NT2/D1 (cell line): ENCODE measurements around the gene CACNA1D.

Experiments
- DNase-seq: peaks from one replicate; pipeline ENCODE4 v3.0.0-alpha.2; 2011; ENCODE audit warnings: low read depth, low spot score
- H3K27me3 ChIP-seq: 2 replicates; pipeline ENCODE4 v1.6.0; 2011; ENCODE audit warnings: mild to moderate bottlenecking; ENCODE audit not compliant: insufficient read length, insufficient read depth
- H3K36me3 ChIP-seq: 2 replicates; pipeline ENCODE4 v1.6.1; 2011; ENCODE audit warnings: mild to moderate bottlenecking, low read length, mixed read lengths; ENCODE audit not compliant: insufficient read depth, insufficient read length
- H3K4me1 ChIP-seq: 2 replicates; pipeline ENCODE4 v1.5.1; 2011; ENCODE audit not compliant: insufficient read depth, insufficient read length
- H3K4me3 ChIP-seq: 2 replicates; pipeline ENCODE4 v1.5.1; 2011; ENCODE audit warnings: low read depth; ENCODE audit not compliant: insufficient read length
- H3K9ac ChIP-seq: 2 replicates; pipeline ENCODE4 v1.6.0; 2011; ENCODE audit warnings: low read depth; ENCODE audit not compliant: insufficient read length
- H3K9me3 ChIP-seq: 2 replicates; pipeline ENCODE4 v1.5.1; 2011; ENCODE audit warnings: mild to moderate bottlenecking, low read length; ENCODE audit not compliant: insufficient read depth
- SUZ12 ChIP-seq: IDR thresholded peaks from 2 replicates; pipeline ENCODE4 v1.6.1; 2011; ENCODE audit not compliant: insufficient read length, insufficient read depth; ENCODE audit errors: extremely low read depth
- YY1 ChIP-seq: IDR thresholded peaks from 2 replicates; pipeline ENCODE4 v1.6.1; 2011; ENCODE audit not compliant: insufficient read length, insufficient read depth
- ZNF274 ChIP-seq: IDR thresholded peaks from 2 replicates; pipeline ENCODE4 v1.6.1; 2011; ENCODE audit warnings: mild to moderate bottlenecking, low read depth, low read length

Gene CACNA1D

DNA sequence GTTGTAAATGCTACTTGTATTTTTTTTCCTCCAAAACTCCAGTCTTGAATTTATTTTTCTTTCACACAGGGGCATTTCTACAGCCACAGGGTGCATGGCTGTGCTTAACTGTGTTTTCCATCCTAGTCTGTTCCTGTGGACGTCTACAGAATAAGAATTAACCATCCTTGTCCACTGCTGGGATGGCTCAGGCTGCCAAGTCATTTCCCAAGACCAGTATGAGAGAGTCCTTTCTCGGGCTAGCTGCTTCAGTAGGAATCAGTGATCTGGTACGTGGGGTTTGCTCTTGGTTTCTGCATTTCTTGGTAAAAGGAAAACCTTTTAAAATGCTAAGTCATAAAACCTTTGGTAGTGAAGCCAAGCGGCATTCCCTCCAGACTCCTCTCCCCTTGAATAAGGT lies 322.0 kb downstream of the CACNA1D start:
- H3K27me3 ChIP-seq: no peaks in the 10 kb centered on the region
- no peak for DNase-seq
- H3K4me1 ChIP-seq: no peaks in the 10 kb centered on the region
- H3K9me3 ChIP-seq: no peaks in the 10 kb centered on the region
- no peak overlapping the region for H3K9ac ChIP-seq
- TF ChIP-seq ZNF274: no peak
- no peak for TF ChIP-seq SUZ12
- peaks cover 56% of the 10 kb centered on the region for H3K36me3 ChIP-seq
- H3K4me3 ChIP-seq: no peak overlapping the region

DNA sequence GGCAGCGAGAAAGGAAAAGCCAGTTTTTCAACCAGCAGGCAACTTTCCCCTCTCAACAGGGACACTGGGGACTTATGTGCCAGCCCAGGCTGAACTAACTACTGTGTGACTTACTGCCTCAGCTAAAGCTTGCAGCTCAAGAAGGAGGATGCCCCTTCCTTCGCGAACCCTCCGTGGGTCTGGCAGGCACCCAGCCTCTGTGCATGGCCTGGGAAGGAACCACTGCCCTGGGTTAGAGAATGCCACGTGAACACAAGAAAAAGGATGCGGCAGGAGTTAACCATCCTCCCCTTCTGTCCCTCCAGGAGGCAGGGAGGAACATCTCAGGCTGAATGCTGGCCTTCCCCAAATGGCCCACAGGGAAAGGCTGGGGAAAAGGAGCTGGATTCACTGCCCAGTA lies 322.8 kb downstream of the CACNA1D start:
- H3K4me1 ChIP-seq: no peaks in the 10 kb centered on the region
- peaks cover 62% of the 10 kb centered on the region for H3K36me3 ChIP-seq
- H3K27me3 ChIP-seq: no peaks in the 10 kb centered on the region
- TF ChIP-seq ZNF274 (no peak), YY1 (no peak), SUZ12 (no peak)
- H3K4me3 ChIP-seq: no peak overlapping the region
- H3K9ac ChIP-seq: no peak overlapping the region
- DNase-seq: no peak
- no peaks in the 10 kb centered on the region for H3K9me3 ChIP-seq

DNA sequence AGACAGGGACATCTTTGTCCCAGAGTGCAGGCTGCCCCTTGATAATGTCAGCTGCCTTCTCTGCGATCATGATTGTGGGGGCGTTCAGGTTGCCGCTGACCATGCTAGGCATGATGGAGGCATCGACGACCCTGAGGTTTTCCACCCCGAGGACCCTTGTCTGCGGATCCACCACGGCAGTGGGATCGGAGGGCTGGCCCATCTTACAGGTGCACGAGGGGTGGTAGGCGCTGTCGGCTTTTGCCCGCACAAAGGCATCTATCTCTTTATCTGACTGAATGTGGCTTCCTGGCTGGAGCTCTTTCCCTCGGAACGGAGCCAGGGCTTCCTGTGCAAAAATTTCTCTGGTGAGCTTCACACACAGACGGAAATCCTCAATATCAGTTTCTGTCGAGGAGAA lies 323.4 kb downstream of the CACNA1D start:
- no peak for DNase-seq
- H3K27me3 ChIP-seq: no peaks in the 10 kb centered on the region
- H3K36me3 ChIP-seq: peaks cover 68% of the 10 kb centered on the region
- H3K4me1 ChIP-seq: no peaks in the 10 kb centered on the region
- no peak overlapping the region for H3K9ac ChIP-seq
- no peaks in the 10 kb centered on the region for H3K9me3 ChIP-seq
- TF ChIP-seq ZNF274: no peak
- no peak for TF ChIP-seq SUZ12
- no peak for TF ChIP-seq YY1
- no peak overlapping the region for H3K4me3 ChIP-seq

DNA sequence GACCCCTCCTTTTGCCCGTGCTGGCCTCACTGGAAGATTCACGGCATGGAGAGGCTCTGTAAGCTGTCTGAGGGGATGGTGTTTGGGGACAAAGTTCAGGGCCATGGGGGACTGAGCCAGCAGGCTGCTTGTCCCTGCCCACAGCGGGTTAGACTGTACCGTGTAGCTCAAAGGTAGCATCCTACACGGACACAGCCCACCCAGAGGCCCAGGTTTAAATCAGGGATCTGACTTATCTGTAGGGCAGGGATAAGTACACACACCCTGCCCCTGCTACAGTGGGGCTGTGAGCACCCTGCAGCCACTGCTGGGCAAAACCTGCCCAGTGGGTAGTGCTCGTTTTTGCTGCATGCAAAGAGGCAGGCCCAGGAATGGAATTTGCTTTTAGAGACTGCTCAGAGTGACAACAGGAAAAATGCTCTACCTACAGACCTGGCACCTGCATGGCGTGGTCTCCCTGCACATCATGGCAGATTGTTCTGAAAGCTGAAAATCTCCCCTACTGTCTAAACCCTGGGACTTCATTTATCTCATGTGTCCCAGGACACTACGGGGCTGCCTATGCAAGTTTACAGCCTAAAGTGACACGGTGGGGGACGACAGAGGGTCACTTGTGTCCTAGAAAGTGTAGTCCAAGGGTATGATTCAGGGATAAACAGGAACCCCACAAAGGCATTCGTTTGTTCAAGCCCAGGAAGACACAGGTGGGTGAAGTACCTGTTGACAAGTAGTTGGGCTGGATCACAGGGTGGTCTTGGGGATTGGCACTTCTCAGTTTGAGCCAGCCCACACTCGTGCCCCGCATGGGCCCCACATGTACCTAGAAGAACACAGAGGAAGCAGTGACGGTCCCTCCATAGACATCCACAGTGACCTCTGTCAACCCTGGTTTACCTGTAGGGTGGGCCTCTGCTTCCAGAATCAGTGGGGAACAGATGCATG lies 324.1 kb downstream of the CACNA1D start:
- no peaks in the 10 kb centered on the region for H3K27me3 ChIP-seq
- no peak overlapping the region for H3K9ac ChIP-seq
- H3K9me3 ChIP-seq: no peaks in the 10 kb centered on the region
- H3K4me3 ChIP-seq: no peak overlapping the region
- DNase-seq: no peak
- peaks cover 71% of the 10 kb centered on the region for H3K36me3 ChIP-seq
- TF ChIP-seq ZNF274: no peak
- TF ChIP-seq YY1: no peak
- TF ChIP-seq SUZ12: no peak
- no peaks in the 10 kb centered on the region for H3K4me1 ChIP-seq

DNA sequence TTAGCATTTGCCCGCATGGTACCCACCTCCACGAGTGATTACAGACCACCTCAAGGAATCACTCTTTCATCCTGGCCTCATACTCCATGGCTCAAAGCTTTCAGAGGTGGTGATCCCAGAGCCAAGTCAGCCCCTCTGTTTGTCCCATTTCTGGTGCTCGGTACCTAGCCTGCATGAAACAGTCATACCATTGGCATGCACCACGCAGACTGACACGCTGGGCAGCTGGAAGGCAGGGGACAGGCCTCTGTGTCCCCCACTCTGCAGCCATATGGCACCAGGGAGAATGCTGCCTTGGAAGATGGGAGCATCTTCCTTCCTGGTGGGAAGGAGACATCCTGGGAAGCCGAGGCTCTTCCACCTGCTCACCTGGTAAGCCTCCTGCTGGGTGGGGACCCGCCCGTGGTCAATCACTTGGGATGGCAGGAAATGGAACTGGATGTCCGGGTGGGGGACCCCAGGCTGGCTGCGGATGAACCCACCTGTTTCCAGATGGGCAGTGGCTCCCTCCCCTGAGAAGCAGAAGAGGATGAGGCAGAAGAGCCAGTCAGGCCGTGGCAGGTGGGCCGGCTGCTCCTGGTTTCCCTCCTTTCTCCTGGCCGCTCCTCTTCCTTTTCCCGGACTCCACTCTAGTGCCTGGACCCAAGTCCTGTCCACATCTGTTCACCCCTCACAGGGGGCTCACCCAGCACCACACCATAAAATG lies 324.9 kb downstream of the CACNA1D start:
- H3K9me3 ChIP-seq: no peaks in the 10 kb centered on the region
- H3K36me3 ChIP-seq: peaks cover 71% of the 10 kb centered on the region
- H3K4me1 ChIP-seq: no peaks in the 10 kb centered on the region
- TF ChIP-seq SUZ12 (no peak), ZNF274 (no peak), YY1 (no peak)
- H3K27me3 ChIP-seq: no peaks in the 10 kb centered on the region
- H3K4me3 ChIP-seq: no peak overlapping the region
- no peak overlapping the region for H3K9ac ChIP-seq
- no peak for DNase-seq

DNA sequence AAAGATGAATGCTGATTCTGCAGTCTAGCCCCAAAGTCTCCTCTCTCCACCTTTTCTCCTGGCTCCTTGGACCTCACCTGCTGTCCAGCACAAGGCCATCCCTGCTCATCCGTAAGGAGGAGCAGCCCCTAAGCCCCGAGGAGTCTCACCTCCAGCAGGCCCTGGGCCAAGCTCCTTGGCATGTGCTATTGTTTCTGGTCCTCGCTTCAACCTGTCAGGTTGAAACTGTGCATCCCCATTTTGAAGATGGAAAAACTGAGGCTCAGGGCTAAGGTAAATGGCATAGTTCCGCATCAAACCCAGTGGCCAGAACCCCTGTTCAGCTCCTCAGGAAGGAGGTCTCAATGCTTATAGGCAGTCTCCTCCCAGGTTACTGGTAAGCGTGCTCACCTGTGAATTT lies 325.7 kb downstream of the CACNA1D start:
- DNase-seq: no peak
- no peak overlapping the region for H3K4me3 ChIP-seq
- no peaks in the 10 kb centered on the region for H3K9me3 ChIP-seq
- no peaks in the 10 kb centered on the region for H3K4me1 ChIP-seq
- TF ChIP-seq SUZ12 (no peak), ZNF274 (no peak), YY1 (no peak)
- H3K27me3 ChIP-seq: no peaks in the 10 kb centered on the region
- H3K36me3 ChIP-seq: peaks cover 69% of the 10 kb centered on the region
- no peak overlapping the region for H3K9ac ChIP-seq

DNA sequence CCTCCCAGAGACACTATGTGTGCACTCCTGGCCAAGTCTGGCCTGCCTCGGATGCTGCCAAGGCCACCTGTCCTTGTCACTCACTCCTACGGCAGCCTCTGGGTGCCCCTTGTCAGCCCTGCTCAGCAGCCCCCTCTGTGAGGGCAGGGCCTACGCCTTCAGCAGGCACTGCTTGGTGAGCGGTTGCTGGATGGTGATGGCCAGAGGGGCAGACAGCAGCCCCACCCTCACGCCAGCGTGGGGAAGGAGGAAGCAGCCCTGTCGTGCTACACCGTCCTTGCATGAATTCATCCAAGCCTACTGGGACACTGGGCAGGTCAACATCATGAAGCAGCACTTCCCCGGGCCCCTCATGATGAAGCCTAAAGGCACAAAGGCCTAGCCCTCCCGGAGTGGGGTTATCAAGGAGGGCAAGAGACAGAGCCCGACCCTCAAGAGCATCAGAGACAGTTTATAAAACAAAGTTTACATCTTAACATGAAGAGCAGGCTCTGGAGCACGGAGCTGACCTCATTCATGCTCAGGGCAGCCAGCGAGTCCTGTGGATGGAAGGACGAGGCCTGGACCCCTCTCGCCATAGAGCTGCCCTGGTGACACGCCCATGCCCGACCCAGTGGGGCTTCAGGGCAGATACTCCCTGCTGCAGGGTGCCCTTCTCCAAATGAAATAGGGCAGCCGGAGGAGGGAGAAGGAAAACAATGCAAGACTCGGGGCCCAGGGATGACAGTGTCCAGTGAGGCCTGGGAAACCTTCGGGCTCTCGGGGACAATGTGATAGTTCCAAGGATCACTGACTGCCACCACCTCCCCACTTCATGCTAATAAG lies 326.6 kb downstream of the CACNA1D start:
- Histone ChIP-seq H3K4me3 (no peak overlapping the region), H3K4me1 (no peaks in the 10 kb centered on the region), H3K36me3 (peaks cover 64% of the 10 kb centered on the region), H3K27me3 (no peaks in the 10 kb centered on the region), H3K9me3 (no peaks in the 10 kb centered on the region), H3K9ac (no peak overlapping the region)
- no peak for DNase-seq
- TF ChIP-seq YY1 (no peak), SUZ12 (no peak)
